DND-41 (cell line): ENCODE results near the gene PEDS1.
A peak's percentile ranks its signal among the peaks of the same experiment; 100 is the strongest.

Experiments
- ATAC-seq: fragments of 200-7000 bp; cut with Tn5 transposase; 3 replicates; pipeline ENCODE4 v1.9.1; 2021; ENCODE audit warnings: low read depth; ENCODE audit not compliant: insufficient read depth
- DNase-seq: peaks from one replicate; pipeline ENCODE4 v3.0.0-alpha.2; 2020
- H2AFZ ChIP-seq: 2 replicates; pipeline ENCODE4 v1.6.0; 2012; ENCODE audit warnings: low read depth, low read length
- H3K27ac ChIP-seq: 2 replicates; pipeline ENCODE4 v1.5.1; 2012; ENCODE audit warnings: low read length, inconsistent platforms
- H3K27me3 ChIP-seq: fragments of 200-600 bp; sonication (generic); 2 replicates; pipeline ENCODE4 v1.6.0; 2012; ENCODE audit warnings: low read length, mild to moderate bottlenecking, inconsistent platforms; ENCODE audit not compliant: insufficient read depth, poor library complexity
- H3K36me3 ChIP-seq: 2 replicates; pipeline ENCODE4 v1.5.1; 2012; ENCODE audit warnings: low read length, inconsistent platforms; ENCODE audit not compliant: insufficient read depth
- H3K4me1 ChIP-seq: 2 replicates; pipeline ENCODE4 v1.5.1; 2012; ENCODE audit warnings: mild to moderate bottlenecking, low read length; ENCODE audit not compliant: insufficient read depth
- H3K4me2 ChIP-seq: 2 replicates; pipeline ENCODE4 v1.6.0; 2012; ENCODE audit warnings: mild to moderate bottlenecking, moderate library complexity, low read length, inconsistent platforms; ENCODE audit not compliant: insufficient read depth
- H3K4me3 ChIP-seq, 2 experiments: fragments of 200-600 bp in 1 of 2; shearing (Covaris generic) in 1 of 2; 2 replicates each; pipeline ENCODE4 v1.5.1; 2012 to 2016; ENCODE audit warnings: inconsistent platforms in 2 of 2, low read length in 2 of 2, mild to moderate bottlenecking in 2 of 2, low read depth in 1 of 2, moderate library complexity in 1 of 2
- H3K79me2 ChIP-seq: 2 replicates; pipeline ENCODE4 v1.6.0; 2012; ENCODE audit warnings: low read length, inconsistent platforms; ENCODE audit not compliant: insufficient read depth
- H3K9ac ChIP-seq: 2 replicates; pipeline ENCODE4 v1.6.0; 2012; ENCODE audit warnings: low read depth, mild to moderate bottlenecking, inconsistent platforms, low read length, moderate library complexity
- H3K9me3 ChIP-seq: 2 replicates; pipeline ENCODE4 v1.5.1; 2012; ENCODE audit warnings: low read length, moderate library complexity, mild to moderate bottlenecking, inconsistent platforms; ENCODE audit not compliant: insufficient read depth, severe bottlenecking
- H4K20me1 ChIP-seq: 2 replicates; pipeline ENCODE4 v1.6.0; 2012; ENCODE audit warnings: low read length; ENCODE audit not compliant: insufficient read depth
- EZH2 ChIP-seq: IDR thresholded peaks from 3 replicates; pipeline ENCODE4 v1.6.1; 2012; ENCODE audit warnings: borderline replicate concordance, low read depth, mild to moderate bottlenecking, moderate library complexity, low read length, inconsistent platforms; ENCODE audit not compliant: severe bottlenecking
- TF ChIP-seq, protein P1 (sequence below): IDR thresholded peaks from 2 replicates; pipeline ENCODE4 v1.5.1; 2012; ENCODE audit warnings: borderline replicate concordance, low read length, moderate library complexity, mild to moderate bottlenecking; ENCODE audit not compliant: poor library complexity, severe bottlenecking; ENCODE audit errors: extremely low read depth

PEDS1 gene

GRCh38 chr20:50193199-50193835, 39.8 kb upstream of the PEDS1 start:
- no peaks in the 10 kb centered on the region for H3K27me3 ChIP-seq
- peak overlapping the region; percentile 99 for H3K4me2 ChIP-seq
- H3K27ac ChIP-seq = peak overlapping the region; percentile 90
- ATAC-seq (no peak), DNase-seq (no peak)
- peaks cover 23% of the 10 kb centered on the region for H3K4me1 ChIP-seq
- peaks cover 24% of the 10 kb centered on the region for H3K36me3 ChIP-seq
- H3K9ac ChIP-seq = peak overlapping the region; percentile 81
- H3K79me2 ChIP-seq = peaks cover 43% of the 10 kb centered on the region
- no peak overlapping the region for H2AFZ ChIP-seq
- H3K4me3 ChIP-seq = peak overlapping the region; percentile 43 to 70; a peak in 3 of 4 replicates
- peaks cover 49% of the 10 kb centered on the region for H4K20me1 ChIP-seq
- TF ChIP-seq, protein P1, sequence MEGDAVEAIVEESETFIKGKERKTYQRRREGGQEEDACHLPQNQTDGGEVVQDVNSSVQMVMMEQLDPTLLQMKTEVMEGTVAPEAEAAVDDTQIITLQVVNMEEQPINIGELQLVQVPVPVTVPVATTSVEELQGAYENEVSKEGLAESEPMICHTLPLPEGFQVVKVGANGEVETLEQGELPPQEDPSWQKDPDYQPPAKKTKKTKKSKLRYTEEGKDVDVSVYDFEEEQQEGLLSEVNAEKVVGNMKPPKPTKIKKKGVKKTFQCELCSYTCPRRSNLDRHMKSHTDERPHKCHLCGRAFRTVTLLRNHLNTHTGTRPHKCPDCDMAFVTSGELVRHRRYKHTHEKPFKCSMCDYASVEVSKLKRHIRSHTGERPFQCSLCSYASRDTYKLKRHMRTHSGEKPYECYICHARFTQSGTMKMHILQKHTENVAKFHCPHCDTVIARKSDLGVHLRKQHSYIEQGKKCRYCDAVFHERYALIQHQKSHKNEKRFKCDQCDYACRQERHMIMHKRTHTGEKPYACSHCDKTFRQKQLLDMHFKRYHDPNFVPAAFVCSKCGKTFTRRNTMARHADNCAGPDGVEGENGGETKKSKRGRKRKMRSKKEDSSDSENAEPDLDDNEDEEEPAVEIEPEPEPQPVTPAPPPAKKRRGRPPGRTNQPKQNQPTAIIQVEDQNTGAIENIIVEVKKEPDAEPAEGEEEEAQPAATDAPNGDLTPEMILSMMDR = no peak
- H3K9me3 ChIP-seq = no peaks in the 10 kb centered on the region

- ATAC-seq = peak; percentile 68
- Histone ChIP-seq H4K20me1 (peaks cover 46% of the 10 kb centered on the region), H2AFZ (peak overlapping the region; percentile 37; the same call in 1 of the 2 replicates)
Measured at GRCh38 chr20:50192364-50193198, 39.1 kb upstream of the PEDS1 start.

DNA sequence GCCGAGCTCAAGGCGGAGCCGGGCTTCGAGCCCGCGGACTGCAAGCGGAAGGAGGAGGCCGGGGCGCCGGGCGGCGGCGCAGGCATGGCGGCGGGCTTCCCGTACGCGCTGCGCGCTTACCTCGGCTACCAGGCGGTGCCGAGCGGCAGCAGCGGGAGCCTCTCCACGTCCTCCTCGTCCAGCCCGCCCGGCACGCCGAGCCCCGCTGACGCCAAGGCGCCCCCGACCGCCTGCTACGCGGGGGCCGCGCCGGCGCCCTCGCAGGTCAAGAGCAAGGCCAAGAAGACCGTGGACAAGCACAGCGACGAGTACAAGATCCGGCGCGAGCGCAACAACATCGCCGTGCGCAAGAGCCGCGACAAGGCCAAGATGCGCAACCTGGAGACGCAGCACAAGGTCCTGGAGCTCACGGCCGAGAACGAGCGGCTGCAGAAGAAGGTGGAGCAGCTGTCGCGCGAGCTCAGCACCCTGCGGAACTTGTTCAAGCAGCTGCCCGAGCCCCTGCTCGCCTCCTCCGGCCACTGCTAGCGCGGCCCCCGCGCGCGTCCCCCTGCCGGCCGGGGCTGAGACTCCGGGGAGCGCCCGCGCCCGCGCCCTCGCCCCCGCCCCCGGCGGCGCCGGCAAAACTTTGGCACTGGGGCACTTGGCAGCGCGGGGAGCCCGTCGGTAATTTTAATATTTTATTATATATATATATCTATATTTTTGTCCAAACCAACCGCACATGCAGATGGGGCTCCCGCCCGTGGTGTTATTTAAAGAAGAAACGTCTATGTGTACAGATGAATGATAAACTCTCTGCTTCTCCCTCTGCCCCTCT, 38.2 kb upstream of the PEDS1 start:
- H3K4me2 ChIP-seq = peak overlapping the region; percentile 99
- peak overlapping the region; percentile 81 for H3K9ac ChIP-seq
- H3K9me3 ChIP-seq = no peaks in the 10 kb centered on the region
- peaks cover 43% of the 10 kb centered on the region for H3K79me2 ChIP-seq
- DNase-seq (peak; percentile 71), ATAC-seq (peak; percentile 45)
- peaks cover 24% of the 10 kb centered on the region for H3K36me3 ChIP-seq
- peaks cover 23% of the 10 kb centered on the region for H3K4me1 ChIP-seq
- H4K20me1 ChIP-seq = peaks cover 42% of the 10 kb centered on the region
- no peaks in the 10 kb centered on the region for H3K27me3 ChIP-seq
- H2AFZ ChIP-seq = peak overlapping the region; percentile 90
- no peak for TF ChIP-seq EZH2
- TF ChIP-seq, protein P1 = peak; percentile 54
- H3K4me3 ChIP-seq = peak overlapping the region; percentile 43 to 70
- H3K27ac ChIP-seq = peak overlapping the region; percentile 90

More at GRCh38 chr20:50192364-50193198, 39.1 kb upstream of the PEDS1 start:
- TF ChIP-seq, protein P1 = no peak
- TF ChIP-seq EZH2 = no peak
- H3K4me3 ChIP-seq = peak overlapping the region; percentile 43 to 70
- peak overlapping the region; percentile 90 for H3K27ac ChIP-seq
- H3K79me2 ChIP-seq = peaks cover 43% of the 10 kb centered on the region
- peaks cover 24% of the 10 kb centered on the region for H3K36me3 ChIP-seq
- H3K9ac ChIP-seq = peak overlapping the region; percentile 81
- H3K9me3 ChIP-seq = no peaks in the 10 kb centered on the region
- no peaks in the 10 kb centered on the region for H3K27me3 ChIP-seq
- DNase-seq = peak; percentile 90
- peaks cover 23% of the 10 kb centered on the region for H3K4me1 ChIP-seq
- H3K4me2 ChIP-seq = peak overlapping the region; percentile 99
